ENCODE data around the gene P4HA2.

The P4HA2 gene

DNA sequence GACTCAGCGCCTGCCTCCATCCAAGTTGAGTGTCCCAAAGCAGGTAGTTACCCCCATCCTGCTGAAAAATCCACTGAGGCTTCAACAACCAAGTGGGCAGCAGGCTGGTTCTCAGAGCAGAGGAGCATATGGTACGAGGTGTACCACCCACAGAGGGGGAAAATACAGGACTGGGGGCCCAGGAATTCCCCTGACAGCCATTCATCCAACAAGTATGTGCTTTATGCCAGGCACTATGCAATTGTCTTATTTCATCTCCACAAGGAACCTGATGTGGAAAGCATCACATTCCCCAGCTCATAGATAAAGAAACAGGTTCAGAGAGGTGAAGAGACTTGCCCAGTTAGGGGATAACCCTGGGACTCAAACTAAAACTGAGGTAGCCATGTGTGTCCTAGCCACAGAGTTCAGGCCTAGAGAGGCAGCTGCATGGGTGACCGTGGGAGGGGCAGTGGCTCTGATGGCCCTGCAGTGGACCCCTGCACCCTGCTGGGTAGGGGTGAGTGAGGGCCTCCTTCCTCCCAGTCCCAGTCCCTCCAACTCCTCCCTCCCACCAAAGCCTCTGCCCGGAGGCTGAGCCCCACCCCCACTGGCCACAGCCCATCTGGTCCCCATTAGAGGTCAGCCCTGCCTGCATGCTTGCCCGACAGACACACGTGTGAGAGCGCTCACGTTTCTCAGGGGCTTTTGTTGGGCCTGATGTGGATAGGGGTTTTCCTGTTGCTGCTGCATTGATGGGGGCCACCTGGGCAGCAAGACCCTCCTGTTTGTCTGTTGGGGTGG, 41.3 kb upstream of the P4HA2 start:
- TF ChIP-seq, protein P1, sequence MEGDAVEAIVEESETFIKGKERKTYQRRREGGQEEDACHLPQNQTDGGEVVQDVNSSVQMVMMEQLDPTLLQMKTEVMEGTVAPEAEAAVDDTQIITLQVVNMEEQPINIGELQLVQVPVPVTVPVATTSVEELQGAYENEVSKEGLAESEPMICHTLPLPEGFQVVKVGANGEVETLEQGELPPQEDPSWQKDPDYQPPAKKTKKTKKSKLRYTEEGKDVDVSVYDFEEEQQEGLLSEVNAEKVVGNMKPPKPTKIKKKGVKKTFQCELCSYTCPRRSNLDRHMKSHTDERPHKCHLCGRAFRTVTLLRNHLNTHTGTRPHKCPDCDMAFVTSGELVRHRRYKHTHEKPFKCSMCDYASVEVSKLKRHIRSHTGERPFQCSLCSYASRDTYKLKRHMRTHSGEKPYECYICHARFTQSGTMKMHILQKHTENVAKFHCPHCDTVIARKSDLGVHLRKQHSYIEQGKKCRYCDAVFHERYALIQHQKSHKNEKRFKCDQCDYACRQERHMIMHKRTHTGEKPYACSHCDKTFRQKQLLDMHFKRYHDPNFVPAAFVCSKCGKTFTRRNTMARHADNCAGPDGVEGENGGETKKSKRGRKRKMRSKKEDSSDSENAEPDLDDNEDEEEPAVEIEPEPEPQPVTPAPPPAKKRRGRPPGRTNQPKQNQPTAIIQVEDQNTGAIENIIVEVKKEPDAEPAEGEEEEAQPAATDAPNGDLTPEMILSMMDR (IDR thresholded peaks at IDR 0.05; ENCODE audit: low read depth, low read length, missing control alignments), result no peak
- no peak overlapping the region for H3K4me3 ChIP-seq (ENCODE audit: low read depth, low read length)
- no peak for DNase-seq (ENCODE audit: low read depth)
- in situ Hi-C loops (cut with HindIII; ENCODE audit: low sequenced_read_pairs), result no loop called here

DNA sequence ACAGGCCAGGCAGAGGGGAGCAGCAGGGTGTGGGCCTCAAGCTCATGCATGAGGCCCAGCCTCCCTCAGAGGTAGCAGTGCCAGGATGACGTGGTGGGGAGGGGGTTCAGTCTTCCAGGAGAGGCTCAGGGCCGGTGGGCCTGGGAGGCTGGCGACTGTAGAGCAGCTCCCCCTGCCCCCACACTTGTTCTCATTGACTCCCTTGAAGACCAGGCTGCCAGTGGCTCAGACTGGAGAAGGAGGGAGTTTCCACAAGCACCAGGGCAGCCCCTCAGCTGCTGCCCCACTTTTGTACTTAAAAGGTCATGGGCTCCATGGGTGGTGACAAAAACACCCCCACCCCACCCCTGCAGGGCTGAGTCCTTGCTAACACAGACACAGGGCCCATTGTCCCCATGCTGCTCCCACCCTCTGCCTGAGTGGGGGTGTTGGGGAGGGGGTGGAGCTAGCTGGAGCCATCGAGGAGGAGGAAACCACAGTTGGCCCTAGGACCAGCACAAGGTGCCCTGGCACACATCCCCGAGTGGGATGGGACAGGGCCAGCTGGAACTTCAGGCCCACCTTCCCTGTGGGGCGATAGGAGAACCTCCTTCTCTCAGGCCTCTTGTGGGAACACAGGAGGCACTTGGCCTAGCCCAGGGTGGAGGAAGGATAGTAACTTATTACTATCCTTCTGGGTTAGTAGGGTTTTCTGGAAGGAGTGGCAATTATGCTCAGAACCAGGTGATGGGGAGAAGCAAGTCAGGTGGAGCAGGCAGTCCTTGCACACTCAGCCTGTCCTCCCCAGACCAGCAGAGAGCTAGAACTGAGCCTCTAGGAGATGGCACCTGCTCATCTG, 40.5 kb upstream of the P4HA2 start:
- H3K4me3 ChIP-seq (ENCODE audit: low read depth, low read length), result no peak overlapping the region
- TF ChIP-seq, protein P1 (IDR thresholded peaks at IDR 0.05; ENCODE audit: low read depth, low read length, missing control alignments), result no peak
- in situ Hi-C loops (cut with HindIII; ENCODE audit: low sequenced_read_pairs), result no loop called here
- DNase-seq (ENCODE audit: low read depth), result no peak

DNA sequence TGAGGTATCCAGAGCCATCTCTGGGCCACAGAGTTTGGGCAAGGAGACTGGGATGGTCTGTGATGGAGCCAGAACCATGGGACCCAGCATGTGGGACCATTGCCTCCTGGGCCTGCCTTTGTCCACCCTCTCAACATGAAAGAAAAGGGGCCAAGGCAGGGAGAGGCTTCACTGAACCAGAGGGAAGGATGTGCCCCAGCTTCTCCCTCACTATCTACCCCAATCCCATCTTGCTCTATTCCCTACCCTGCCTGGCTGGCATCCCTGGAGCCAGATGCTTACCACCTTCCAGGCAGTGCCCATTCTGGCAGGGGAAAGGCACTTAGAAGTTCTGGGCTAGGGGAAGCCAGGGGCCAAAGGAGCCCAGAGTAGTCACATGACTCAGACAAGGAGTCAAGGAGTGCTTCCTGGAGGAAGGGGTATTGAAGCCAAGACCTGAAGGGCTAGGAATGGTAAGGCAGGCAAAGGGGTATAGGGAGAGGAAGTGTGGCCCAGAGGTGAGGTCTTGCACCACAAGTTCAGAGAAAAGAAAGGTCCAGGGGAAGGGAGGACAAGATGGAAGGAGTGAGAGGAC, 39.6 kb upstream of the P4HA2 start:
- TF ChIP-seq, protein P1 (IDR thresholded peaks at IDR 0.05; ENCODE audit: low read depth, low read length, missing control alignments), result no peak
- in situ Hi-C loops (cut with HindIII; ENCODE audit: low sequenced_read_pairs), result no loop called here
- DNase-seq (ENCODE audit: low read depth), result no peak
- H3K4me3 ChIP-seq (ENCODE audit: low read depth, low read length), result no peak overlapping the region

DNA sequence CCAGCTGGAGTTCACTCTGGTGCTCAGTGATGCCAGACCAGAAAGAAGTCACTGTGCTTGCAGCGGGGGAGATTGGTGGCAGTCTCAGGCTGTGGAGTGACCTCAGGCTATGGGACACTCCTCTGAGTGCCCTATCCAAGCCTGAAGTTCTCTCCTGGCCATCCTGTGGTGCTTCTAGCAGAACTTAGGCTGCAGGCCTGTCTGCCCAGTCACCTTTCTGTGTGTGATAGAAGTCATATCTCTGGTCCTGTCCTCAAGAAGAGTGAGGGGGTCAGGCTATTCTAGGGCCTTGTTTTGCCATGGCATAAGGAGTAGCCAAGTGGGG, 39.1 kb upstream of the P4HA2 start:
- H3K4me3 ChIP-seq (ENCODE audit: low read depth, low read length), result no peak overlapping the region
- TF ChIP-seq, protein P1 (IDR thresholded peaks at IDR 0.05; ENCODE audit: low read depth, low read length, missing control alignments), result no peak
- in situ Hi-C loops (cut with HindIII; ENCODE audit: low sequenced_read_pairs), result no loop called here
- DNase-seq (ENCODE audit: low read depth), result no peak

DNA sequence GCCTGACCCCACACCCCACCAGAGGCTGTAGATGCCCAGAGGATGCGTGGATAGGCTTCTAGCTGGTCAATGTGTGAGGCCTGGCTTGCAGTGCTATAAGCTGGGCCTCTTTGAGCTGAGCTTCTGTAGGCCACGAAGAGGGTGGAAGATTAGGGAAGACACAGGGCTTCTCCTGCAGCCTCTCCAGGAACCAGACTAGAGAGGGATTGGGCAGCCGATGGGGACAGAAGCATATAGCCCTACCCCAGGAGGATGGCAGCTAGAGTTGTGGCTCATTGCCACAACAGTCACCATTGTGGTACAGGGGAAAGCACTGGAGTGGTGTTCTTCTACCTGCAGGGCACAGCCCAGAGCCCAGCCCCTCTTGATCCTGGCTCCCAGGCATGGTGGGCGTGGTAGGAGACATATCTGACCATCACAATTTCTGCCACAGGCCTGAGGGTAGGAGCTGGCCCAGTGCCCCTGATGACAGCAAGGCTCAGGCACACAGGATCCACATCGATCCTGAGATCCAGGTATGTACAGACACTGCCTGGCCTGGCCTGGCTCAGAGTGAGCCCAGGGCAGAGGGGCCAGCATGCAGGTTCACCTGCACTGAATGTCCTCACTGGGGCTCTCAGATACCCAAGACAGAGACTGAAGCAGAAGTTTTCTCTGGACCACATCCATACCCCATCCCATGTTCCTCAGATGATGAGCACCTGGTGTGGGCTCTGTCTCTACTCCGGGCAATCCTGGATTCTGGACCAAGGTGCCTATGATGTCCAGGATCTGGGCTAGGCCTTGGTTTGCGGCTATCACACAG, 38.6 kb upstream of the P4HA2 start:
- in situ Hi-C loops (cut with HindIII; ENCODE audit: low sequenced_read_pairs), result no loop called here
- TF ChIP-seq, protein P1 (IDR thresholded peaks at IDR 0.05; ENCODE audit: low read depth, low read length, missing control alignments), result no peak
- no peak overlapping the region for H3K4me3 ChIP-seq (ENCODE audit: low read depth, low read length)
- DNase-seq (ENCODE audit: low read depth), result no peak

All from astrocyte of the cerebellum (primary cell).